ENCODE data around the gene POLE4.
A peak's percentile ranks its signal among the peaks of the same experiment; 100 is the strongest.

POLE4 gene
- 13.3 to 14.8 reads per million in 2 donors for total RNA-seq

GRCh38 chr2:74958274-74959105 is at the start of gene POLE4:
Gene POLE4, plus strand, starts transcription at chr2:74958643. Its CDS starts 37 bp downstream, at chr2:74958680.
- DNase-seq: peak; percentile 80

- DNase-seq: no peak
Measured at GRCh38 chr2:74908748-74909444, 49.5 kb upstream of the POLE4 start.

- no peak for DNase-seq
Measured at GRCh38 chr2:74910245-74910644, 48.2 kb upstream of the POLE4 start.

GRCh38 chr2:74911061-74911460 is 47.4 kb upstream of the POLE4 start:
- no peak for DNase-seq

GRCh38 chr2:74915743-74916142 is 42.7 kb upstream of the POLE4 start:
- no peak for DNase-seq

GRCh38 chr2:74916394-74916793 is 42.0 kb upstream of the POLE4 start:
- no peak for DNase-seq

GRCh38 chr2:74917702-74918619 is 40.5 kb upstream of the POLE4 start:
- no peak for DNase-seq

GRCh38 chr2:74919827-74920226 is 38.6 kb upstream of the POLE4 start:
- DNase-seq: peak; percentile 54

GRCh38 chr2:74921236-74921736 is 37.2 kb upstream of the POLE4 start:
- DNase-seq: no peak

GRCh38 chr2:74922592-74923227 is 35.7 kb upstream of the POLE4 start:
- no peak for DNase-seq

- DNase-seq: no peak
Measured at GRCh38 chr2:74924463-74925265, 33.8 kb upstream of the POLE4 start.

- DNase-seq: no peak
Measured at GRCh38 chr2:74925361-74925786, 33.1 kb upstream of the POLE4 start.

GRCh38 chr2:74927621-74928020 is 30.8 kb upstream of the POLE4 start:
- DNase-seq: no peak

- no peak for DNase-seq
Measured at GRCh38 chr2:74930811-74931486, 27.5 kb upstream of the POLE4 start.

- DNase-seq: no peak
Measured at GRCh38 chr2:74931940-74932339, 26.5 kb upstream of the POLE4 start.

- DNase-seq: no peak
Measured at GRCh38 chr2:74935975-74936391, 22.5 kb upstream of the POLE4 start.

GRCh38 chr2:74937221-74937880 is 21.1 kb upstream of the POLE4 start:
- DNase-seq: no peak

- DNase-seq: no peak
Measured at GRCh38 chr2:74938264-74938663, 20.2 kb upstream of the POLE4 start.

GRCh38 chr2:74939919-74940812 is 18.3 kb upstream of the POLE4 start:
- no peak for DNase-seq
